HG03097 (cell line): ENCODE data around the gene RELN.

ENCODE experiments used
- ATAC-seq: cut with Tn5 transposase; IDR thresholded peaks from one replicate; pipeline ENCODE4 v1.9.1; 2021; ENCODE audit not compliant: unreplicated experiment, low FRiP score

RELN gene

DNA sequence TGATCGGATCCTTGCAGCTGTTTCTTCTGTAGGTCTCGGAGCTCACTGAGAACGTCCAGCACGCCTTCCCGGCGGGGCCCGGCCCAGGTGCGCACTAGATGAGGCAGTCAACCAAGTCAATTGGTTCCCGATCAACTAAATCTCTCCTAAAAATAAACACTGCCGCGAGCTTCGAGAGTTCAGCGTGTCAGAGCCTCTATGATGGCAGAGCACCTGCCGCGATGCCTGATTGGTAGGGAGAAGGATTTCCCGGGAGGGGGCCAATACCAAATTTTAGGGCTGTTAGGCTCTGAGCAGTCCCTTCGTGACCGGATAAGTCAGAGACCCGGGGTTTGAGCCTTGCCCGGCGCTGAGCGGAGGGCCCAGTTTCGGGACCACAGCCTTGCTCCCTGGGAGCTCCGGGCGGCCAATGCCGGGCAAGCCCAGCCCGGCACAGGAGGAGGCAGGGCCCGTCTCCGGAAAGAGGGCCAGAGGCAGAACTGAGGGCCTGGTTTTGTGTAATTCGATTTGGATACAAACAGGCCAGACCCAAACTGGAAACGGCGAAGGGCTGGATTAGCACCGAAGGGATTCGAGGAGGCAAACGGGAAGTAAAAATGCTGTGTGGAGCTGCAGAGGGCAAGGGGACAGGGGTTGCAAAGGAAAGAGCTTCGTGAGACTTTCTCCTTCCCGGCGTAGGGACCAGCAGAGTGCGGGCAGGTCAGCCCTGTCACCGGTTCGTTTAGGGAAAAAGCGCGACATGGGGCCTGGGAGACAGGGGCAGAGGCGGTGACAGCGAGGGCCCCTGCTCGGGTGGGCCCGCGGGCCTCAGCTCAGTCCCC is 544.0 kb downstream of the RELN start:
- no peak for ATAC-seq

- ATAC-seq, result no peak
Measured at GRCh38 chr7:103439661-103440060, 549.8 kb downstream of the RELN start.

DNA sequence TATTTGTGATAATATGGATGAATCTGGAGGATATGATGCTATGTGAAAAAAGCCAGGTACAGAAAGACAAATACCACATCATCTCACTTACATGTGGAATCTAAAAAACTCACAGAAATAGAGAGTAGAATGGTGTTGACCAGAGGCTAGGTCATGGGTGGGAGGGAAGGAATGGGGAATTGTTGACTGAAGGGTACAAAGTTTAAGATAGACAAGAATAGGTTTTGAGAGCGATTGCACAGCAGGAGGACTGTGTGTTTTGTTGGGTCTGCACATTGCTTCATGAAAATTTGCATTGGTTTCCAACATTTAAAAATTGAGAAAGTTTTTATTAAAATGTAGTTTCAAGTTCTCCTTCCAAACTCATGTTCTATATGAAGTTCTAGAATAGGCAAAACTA is 551.8 kb downstream of the RELN start:
- no peak for ATAC-seq

DNA sequence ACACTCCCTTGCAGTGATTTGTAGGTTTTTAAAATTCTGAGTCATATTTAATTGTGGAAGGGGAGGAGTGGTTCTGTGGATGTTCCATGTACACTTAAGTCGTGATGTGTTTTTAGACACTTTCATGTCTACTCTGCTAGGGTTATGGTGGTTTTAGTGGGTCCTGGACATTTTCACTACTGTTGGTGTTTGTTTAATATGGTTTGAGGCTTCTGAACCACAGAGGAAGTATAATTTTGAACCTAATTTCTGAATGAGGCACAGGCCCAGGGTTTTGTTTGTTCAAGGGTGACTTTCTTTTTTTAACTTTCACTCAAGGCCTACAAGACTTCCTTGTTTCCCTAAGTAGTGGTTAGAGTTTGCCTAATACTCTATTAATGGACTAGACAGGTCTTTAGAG is 556.7 kb downstream of the RELN start:
- ATAC-seq, result no peak

DNA sequence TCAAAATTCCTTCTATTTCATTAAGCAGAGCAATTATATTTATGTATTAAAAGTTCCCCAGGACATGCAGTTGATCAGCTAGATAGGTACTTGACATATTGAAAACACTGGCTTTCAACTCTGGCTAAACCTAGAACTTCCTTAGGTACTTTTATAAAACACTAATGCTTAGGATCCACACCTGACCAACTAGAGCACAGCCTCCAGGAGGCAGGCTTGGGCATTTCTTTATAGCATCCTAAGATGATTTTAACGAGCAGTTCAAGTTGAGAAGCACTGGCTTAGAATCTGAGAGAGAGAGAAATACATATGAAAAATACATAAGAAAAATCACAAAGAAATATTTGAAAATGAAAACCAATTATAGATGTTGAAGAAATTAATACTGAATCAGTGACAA is 564.3 kb downstream of the RELN start:
- ATAC-seq, result no peak

DNA sequence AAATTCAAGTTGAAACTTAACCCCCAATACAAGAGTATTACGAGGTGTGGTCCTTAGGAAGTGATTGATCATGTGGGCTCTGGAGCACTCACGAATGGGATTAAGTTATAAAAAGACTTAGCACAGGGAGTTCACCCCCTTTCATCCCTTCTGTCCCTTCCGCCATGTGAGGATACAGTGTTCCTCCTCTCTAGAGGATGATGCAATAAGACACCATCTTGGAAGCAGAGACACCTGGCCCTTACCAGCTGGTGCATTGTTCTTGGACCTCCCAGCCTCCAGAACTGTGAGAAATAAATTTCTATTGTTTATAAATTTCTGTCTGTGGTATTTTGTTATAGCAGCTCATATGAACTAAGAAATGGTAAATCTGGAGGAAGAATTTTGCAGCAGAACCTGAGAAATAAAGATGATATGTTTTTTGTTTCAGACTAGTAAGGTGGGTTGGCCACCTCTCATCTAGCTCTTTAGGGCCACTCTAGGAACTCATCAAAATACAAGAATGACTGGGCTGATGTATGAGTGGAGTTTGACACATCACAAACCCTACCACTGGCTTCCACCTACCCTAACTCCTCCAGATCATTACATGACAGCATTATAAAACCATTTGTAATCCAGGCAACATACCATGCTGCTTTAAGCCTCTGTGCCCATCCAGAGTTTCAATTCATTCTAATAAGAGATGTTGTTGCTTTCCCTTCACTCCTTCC is 565.8 kb downstream of the RELN start:
- no peak for ATAC-seq
